C4-2B (cell line): ENCODE results near the gene KDM7A.

Experiments used
- H3K27ac ChIP-seq: fragments of 450-650 bp; 2 replicates; pipeline ENCODE4 v1.5.1; 2017
- ZFX ChIP-seq: fragments of 450-650 bp; IDR thresholded peaks from 2 replicates; pipeline ENCODE4 v1.6.1; 2017
- TF ChIP-seq, protein P1 (sequence below): fragments of 450-650 bp; conservative IDR thresholded peaks from 2 replicates; pipeline ENCODE4 v1.5.1; 2017; ENCODE audit warnings: mild to moderate bottlenecking

The KDM7A gene

DNA sequence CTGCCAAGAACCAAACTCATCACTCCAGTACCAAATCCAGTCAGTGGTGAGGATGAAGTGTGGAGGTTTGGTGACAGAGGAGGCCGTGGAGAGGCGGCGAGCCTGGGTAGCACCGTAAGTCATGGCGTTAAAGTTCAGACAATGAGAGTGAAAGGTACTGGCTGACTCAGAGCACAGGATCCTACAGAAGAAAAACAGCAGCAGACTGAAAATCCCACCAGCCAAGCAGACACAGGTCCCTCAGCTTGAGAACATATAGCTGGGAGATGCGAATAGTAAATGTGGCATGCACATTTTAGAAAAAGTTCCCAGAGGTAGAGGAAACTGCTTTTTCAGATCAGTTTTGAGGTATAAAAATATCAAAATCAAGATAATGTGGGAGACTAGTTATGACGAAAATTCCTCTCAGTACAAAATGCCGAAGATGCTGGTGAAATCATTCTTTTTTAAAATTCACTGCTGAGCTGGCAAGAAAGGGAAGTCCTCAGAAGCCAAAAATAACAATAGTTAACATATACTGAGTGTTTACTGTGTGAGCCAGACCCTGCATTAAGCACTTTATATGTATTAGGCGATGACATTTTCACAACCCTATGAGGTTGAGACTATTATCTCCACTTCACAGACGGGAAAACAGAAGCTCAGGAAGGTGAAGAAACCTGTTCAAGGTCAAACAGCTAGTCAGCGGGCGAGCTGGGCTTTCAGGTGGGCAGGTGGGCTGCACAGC, 135.0 kb downstream of the KDM7A start:
- no peak for TF ChIP-seq ZFX
- TF ChIP-seq, protein P1, sequence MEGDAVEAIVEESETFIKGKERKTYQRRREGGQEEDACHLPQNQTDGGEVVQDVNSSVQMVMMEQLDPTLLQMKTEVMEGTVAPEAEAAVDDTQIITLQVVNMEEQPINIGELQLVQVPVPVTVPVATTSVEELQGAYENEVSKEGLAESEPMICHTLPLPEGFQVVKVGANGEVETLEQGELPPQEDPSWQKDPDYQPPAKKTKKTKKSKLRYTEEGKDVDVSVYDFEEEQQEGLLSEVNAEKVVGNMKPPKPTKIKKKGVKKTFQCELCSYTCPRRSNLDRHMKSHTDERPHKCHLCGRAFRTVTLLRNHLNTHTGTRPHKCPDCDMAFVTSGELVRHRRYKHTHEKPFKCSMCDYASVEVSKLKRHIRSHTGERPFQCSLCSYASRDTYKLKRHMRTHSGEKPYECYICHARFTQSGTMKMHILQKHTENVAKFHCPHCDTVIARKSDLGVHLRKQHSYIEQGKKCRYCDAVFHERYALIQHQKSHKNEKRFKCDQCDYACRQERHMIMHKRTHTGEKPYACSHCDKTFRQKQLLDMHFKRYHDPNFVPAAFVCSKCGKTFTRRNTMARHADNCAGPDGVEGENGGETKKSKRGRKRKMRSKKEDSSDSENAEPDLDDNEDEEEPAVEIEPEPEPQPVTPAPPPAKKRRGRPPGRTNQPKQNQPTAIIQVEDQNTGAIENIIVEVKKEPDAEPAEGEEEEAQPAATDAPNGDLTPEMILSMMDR: no peak
- H3K27ac ChIP-seq: no peak overlapping the region

DNA sequence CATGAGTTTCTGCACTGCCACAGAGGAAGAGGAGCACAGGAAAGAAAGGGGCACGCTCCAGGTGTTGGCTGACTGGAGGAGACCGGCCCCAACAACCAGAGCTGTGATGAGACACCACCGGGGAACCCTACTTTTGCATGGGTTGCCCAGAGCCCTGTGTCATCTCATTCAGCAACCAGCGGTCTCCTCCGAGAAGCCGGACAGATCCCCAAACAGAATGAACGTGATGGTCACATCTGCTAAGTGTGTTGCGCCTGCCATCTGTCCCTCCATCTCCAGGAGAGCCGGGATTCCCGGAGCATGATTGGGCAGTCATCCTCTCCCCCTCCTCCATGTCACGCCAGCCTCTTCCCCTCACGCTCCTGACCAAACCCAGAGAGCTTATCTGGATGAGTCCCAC, 136.9 kb downstream of the KDM7A start:
- TF ChIP-seq, protein P1: no peak
- TF ChIP-seq ZFX: no peak
- no peak overlapping the region for H3K27ac ChIP-seq

DNA sequence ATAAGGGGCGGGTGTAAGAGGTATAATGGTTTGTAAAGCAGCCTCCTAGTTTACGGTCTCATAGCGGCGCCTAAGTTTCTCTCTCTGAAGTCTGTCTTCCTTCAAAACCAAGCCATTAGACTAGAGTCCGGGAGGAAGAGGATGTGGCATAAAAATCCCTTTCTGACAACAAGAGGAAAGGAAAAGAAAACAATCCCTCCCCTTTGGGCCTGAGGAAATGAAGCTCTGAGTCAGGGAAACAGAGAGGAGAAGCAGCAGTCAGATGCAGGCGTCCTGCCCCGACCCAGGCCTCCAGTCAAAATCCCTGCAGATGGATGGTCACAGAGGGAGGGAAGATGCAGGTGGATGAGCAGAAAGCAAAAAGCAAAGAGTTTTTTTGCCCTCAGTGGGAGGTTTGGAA, 137.7 kb downstream of the KDM7A start:
- TF ChIP-seq, protein P1: no peak
- no peak for TF ChIP-seq ZFX

DNA sequence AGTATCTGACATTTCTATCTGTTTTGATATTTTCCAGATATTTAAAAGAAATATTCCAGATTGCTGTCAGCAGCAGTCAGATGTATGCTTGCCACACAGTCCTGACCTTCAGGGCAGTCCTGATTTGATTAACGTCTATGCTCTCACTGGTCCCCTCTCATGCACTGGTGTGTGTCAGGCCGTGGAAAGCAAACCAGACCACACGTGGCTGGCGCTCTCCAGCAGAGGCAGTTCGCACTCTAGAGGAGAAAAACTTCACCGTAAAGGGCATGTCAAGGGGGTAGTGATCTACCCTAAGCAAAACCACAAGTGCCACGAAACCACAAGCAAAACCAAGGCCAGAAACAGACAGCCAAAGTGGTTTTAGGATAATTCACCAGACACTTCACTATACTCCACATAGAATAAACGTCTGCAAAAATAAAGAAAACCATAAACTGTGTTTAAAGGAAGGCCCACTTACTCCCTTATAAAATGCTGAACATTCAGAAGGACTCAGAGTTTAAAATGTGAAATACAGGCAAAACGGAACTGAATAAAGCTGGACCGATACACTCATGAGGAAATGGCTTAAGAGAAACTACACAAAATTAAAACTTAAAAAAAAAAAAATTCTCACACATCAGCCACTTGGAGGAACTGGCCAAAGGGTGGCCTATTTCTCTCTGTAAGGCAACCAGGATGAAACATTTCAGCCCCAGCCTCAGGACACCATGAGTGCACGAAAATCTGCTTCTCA, 140.4 kb downstream of the KDM7A start:
- TF ChIP-seq ZFX: no peak
- TF ChIP-seq, protein P1: no peak
- H3K27ac ChIP-seq: no peak overlapping the region

More for the DNA sequence above, 137.7 kb downstream of the KDM7A start:
- no peak overlapping the region for H3K27ac ChIP-seq

DNA sequence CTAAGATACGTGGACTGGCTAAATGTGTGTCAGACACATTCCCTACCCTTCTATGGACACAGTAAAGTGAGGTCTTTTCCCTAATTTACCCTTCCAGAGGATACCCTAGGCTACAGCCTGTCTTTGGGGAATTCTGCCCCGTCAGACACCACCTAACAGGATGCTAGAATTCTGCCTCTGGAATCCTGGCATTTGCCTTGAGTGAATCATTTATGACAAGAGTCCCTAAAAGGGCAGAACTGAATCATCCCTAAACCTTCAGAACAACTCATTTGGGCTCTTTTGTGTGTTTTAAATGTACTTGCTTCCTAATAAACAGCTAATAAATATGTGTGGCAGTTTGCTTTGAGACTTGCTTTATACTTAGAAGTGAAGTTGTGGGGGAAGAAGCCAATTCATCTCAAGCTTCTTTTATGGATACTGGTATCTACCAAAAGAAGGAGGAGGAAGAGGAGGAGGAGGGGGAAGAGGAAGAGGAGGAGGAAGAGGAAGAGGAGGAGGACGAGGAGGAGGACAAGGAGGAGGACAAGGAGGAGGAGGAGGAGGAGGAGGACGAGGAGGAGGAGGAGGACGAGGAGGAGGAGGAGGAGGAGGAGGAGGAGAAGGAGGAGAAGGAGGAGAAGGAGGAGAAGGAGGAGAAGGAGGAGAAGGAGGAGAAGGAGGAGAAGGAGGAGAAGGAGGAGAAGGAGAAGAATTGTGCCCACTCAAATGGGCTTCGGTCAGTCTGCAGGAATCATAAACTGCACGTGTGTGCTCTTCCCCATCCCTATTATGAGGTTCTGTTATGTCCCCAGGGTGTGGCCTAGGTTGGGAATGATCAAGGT, 141.2 kb downstream of the KDM7A start:
- TF ChIP-seq, protein P1: no peak
- no peak for TF ChIP-seq ZFX
- H3K27ac ChIP-seq: no peak overlapping the region
